K562 (cell line): ENCODE data around the gene ZNF862.
A peak's percentile ranks its signal among the peaks of the same experiment; 100 is the strongest.

Experiments
- CBX5 ChIP-seq: IDR thresholded peaks from 2 replicates; pipeline ENCODE4 v1.6.1; 2014; ENCODE audit warnings: low read depth, borderline replicate concordance
- KDM5B ChIP-seq: fragments of 200-600 bp; sonication (generic); IDR thresholded peaks from 2 replicates; pipeline ENCODE4 v1.6.1; 2012; ENCODE audit warnings: low read depth, mild to moderate bottlenecking, moderate library complexity, low read length, control low read depth, inconsistent platforms; ENCODE audit not compliant: insufficient replicate concordance
- SP1 ChIP-seq: sonication (generic); formaldehyde crosslinking; IDR thresholded peaks from 2 replicates; pipeline ENCODE4 v1.8.1; 2022; ENCODE audit warnings: mild to moderate bottlenecking, missing genetic modification reagents
- ZBTB17 ChIP-seq: fragments of 450-650 bp; formaldehyde crosslinking; IDR thresholded peaks from 2 replicates; pipeline ENCODE4 v1.4.0; 2020; ENCODE audit warnings: mild to moderate bottlenecking
- TF ChIP-seq, protein P1 (sequence below), 3 experiments: IDR thresholded peaks in 2 of 3; conservative IDR thresholded peaks in 1 of 3; 2 replicates each; pipeline ENCODE4 v1.5.1; 2011 to 2012; ENCODE audit warnings: low read length in 3 of 3, mild to moderate bottlenecking in 3 of 3, control low read depth in 2 of 3, improper control_type of control experiment in 1 of 3, inconsistent platforms in 1 of 3, low read depth in 1 of 3, mixed read lengths in 1 of 3, moderate library complexity in 1 of 3; ENCODE audit not compliant: insufficient read depth in 2 of 3

DNA sequence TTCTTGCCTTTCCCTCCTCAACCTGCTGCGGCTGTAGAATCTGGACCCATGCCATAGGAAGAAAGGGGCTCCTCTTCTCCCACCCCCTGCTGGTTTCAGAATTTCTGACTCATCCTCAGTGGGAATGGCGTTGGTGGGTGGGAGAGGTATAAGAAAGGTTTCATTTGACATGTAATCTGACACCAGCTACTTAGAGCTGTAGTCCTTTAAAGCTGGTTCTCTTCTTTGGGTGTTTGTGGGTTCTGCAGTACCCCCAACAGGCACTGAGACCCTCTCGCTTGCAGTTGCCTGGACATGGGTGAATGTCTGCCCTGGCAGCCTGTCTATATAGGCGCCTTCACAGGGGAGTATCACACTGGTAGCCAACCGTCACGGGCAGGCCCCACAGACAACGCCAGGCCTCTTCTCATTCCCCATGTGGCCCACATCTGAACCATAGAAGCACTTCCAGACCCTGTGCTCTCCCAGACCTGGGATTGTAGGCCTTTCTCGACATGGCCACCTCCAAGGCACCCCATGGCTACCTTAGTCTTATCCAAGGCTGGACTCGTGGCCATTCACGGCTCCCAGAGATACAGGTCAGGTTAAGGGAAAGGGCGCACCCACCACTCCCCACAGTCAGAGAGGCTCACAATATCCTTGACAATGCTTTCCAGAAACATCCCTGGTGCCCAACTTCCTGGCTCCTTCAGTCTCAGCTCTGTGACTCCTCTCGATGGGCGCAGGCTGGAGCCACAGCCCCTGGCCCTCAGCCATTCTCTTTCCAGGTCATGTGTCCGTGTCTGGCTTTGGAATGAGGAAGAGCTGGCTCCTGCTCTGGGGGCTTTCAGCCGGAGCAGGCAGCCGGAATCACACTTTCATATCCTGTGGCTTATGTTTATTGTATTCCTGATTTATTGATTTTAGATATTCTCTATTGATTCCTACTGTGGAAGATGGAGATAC, 17.5 kb downstream of the ZNF862 start:
- no peak for TF ChIP-seq CBX5
- TF ChIP-seq KDM5B: no peak
- no peak for TF ChIP-seq ZBTB17
- TF ChIP-seq, protein P1, sequence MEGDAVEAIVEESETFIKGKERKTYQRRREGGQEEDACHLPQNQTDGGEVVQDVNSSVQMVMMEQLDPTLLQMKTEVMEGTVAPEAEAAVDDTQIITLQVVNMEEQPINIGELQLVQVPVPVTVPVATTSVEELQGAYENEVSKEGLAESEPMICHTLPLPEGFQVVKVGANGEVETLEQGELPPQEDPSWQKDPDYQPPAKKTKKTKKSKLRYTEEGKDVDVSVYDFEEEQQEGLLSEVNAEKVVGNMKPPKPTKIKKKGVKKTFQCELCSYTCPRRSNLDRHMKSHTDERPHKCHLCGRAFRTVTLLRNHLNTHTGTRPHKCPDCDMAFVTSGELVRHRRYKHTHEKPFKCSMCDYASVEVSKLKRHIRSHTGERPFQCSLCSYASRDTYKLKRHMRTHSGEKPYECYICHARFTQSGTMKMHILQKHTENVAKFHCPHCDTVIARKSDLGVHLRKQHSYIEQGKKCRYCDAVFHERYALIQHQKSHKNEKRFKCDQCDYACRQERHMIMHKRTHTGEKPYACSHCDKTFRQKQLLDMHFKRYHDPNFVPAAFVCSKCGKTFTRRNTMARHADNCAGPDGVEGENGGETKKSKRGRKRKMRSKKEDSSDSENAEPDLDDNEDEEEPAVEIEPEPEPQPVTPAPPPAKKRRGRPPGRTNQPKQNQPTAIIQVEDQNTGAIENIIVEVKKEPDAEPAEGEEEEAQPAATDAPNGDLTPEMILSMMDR (IDR thresholded peaks at IDR 0.05 in 2 of 3, conservative IDR thresholded peaks at IDR 0.05 in 1 of 3; ENCODE audit: insufficient read depth in 2 of 3, low read depth in 1 of 3, low read length in 3 of 3): 0 out of 6 replicates have a peak, but pooled peaks of 1 of the 3 experiments have one; percentile 9
- no peak for TF ChIP-seq SP1
